ENCODE results near the gene RAB27A.

RAB27A gene

DNA sequence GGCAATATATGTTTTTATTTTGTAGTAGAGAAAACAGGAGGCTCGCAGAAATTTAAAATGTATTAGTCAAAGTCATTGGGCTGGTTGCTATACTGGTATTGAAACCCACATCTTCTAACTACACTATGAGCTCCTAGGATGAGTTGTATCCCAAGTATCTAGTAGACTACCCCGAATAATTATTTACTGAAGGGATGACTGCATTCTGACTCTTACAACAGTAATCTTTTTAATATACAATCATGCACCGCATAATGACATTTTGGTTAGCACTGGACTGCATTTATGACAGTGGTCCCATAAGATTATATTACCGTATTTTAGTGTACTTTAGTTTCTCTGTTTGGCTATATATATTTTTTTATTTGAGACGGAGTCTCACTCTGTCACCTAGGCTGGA lies 44.8 kb upstream of the RAB27A start:
- H3K9me3 ChIP-seq (ENCODE audit: insufficient read depth, low read length) = no peaks in the 10 kb centered on the region
- no peaks in the 10 kb centered on the region for H3K27me3 ChIP-seq (ENCODE audit: low read length)
- H3F3A ChIP-seq (ENCODE audit: insufficient read depth) = no peaks in the 10 kb centered on the region
- no peak overlapping the region for H3K27ac ChIP-seq (ENCODE audit: low read depth, low read length)
- no peak overlapping the region for H2AFZ ChIP-seq (ENCODE audit: low read depth, low read length, severe bottlenecking)
- H3K79me2 ChIP-seq (ENCODE audit: insufficient read depth, low read length) = no peaks in the 10 kb centered on the region
- no peaks in the 10 kb centered on the region for H4K20me1 ChIP-seq (ENCODE audit: low read depth, low read length)
- no peak overlapping the region for H3K9ac ChIP-seq (ENCODE audit: low read length)
- TF ChIP-seq EZH2phosphoT487 (conservative IDR thresholded peaks at IDR 0.05; ENCODE audit: low read length) = no peak
- TF ChIP-seq, protein P1, sequence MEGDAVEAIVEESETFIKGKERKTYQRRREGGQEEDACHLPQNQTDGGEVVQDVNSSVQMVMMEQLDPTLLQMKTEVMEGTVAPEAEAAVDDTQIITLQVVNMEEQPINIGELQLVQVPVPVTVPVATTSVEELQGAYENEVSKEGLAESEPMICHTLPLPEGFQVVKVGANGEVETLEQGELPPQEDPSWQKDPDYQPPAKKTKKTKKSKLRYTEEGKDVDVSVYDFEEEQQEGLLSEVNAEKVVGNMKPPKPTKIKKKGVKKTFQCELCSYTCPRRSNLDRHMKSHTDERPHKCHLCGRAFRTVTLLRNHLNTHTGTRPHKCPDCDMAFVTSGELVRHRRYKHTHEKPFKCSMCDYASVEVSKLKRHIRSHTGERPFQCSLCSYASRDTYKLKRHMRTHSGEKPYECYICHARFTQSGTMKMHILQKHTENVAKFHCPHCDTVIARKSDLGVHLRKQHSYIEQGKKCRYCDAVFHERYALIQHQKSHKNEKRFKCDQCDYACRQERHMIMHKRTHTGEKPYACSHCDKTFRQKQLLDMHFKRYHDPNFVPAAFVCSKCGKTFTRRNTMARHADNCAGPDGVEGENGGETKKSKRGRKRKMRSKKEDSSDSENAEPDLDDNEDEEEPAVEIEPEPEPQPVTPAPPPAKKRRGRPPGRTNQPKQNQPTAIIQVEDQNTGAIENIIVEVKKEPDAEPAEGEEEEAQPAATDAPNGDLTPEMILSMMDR (IDR thresholded peaks at IDR 0.05; ENCODE audit: insufficient read depth, low read length, poor library complexity, severe bottlenecking) = no peak
- no peak overlapping the region for H3K4me2 ChIP-seq (ENCODE audit: low read depth, low read length, poor library complexity, severe bottlenecking)
- H3K4me3 ChIP-seq (ENCODE audit: insufficient read depth, low read length, poor library complexity, severe bottlenecking) = no peak overlapping the region
- peaks cover 16% of the 10 kb centered on the region; the same call in 1 of the 2 replicates for H3K36me3 ChIP-seq (ENCODE audit: low read length)
- no peaks in the 10 kb centered on the region for H3K9me2 ChIP-seq (replicated peaks; ENCODE audit: insufficient read depth, low read length)

DNA sequence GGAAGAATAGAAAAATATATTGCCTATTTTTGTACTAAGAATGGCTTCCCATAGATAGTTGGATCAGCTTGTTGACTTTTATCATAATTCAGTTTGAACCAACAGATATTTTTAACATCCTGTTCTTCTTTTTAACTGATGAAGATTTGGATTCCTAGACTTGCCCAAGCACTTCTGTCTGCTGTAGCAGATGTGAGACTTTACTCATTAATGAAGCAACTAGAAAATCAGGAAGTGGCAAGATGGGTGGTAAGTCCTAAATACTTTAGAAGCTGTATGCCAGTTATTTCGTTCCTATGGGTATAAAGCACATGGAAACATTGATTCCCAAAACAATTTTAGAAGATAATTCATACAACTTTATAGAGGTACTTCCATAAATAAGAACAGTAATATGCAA lies 37.8 kb upstream of the RAB27A start:
- Histone ChIP-seq H3K4me2 (ENCODE audit: low read depth, low read length, poor library complexity, severe bottlenecking) (no peak overlapping the region), H3K27ac (ENCODE audit: low read depth, low read length) (no peak overlapping the region)

DNA sequence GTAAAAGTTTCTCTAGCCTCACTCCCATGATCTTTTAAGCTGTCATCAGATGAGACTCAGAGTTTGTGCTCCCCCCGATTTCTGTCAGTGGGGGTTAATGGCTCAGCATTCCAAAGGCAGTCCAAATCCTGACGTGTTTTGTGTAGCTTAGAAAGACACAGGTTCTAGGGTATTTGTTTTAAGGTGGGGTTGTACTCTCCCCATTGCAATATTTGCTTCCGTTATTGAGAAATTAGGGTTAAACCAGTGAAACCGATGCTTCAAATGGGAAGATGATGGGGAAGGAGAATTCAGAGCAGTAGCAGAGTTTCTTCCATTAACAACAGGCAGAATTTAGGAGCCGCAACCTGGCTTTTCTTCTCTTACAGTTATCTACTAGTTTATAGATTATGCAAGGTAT lies 32.9 kb upstream of the RAB27A start:
- Histone ChIP-seq H3K27ac (ENCODE audit: low read depth, low read length) (no peak overlapping the region), H3K27me3 (ENCODE audit: low read length) (no peaks in the 10 kb centered on the region), H2AFZ (ENCODE audit: low read depth, low read length, severe bottlenecking) (no peak overlapping the region), H3K9me2 (replicated peaks; ENCODE audit: insufficient read depth, low read length) (no peaks in the 10 kb centered on the region), H3K79me2 (ENCODE audit: insufficient read depth, low read length) (peaks cover 67% of the 10 kb centered on the region), H3K9ac (ENCODE audit: low read length) (no peak overlapping the region), H3K4me3 (ENCODE audit: insufficient read depth, low read length, poor library complexity, severe bottlenecking) (no peak overlapping the region), H3K4me2 (ENCODE audit: low read depth, low read length, poor library complexity, severe bottlenecking) (no peak overlapping the region), H3F3A (ENCODE audit: insufficient read depth) (peaks cover 8% of the 10 kb centered on the region; the same call in 1 of the 2 replicates), H4K20me1 (ENCODE audit: low read depth, low read length) (no peaks in the 10 kb centered on the region), H3K9me3 (ENCODE audit: insufficient read depth, low read length) (no peaks in the 10 kb centered on the region), H3K36me3 (ENCODE audit: low read length) (no peaks in the 10 kb centered on the region)
- TF ChIP-seq EZH2phosphoT487 (conservative IDR thresholded peaks at IDR 0.05; ENCODE audit: low read length) = no peak
- TF ChIP-seq, protein P1 (IDR thresholded peaks at IDR 0.05; ENCODE audit: insufficient read depth, low read length, poor library complexity, severe bottlenecking) = no peak

More for the DNA sequence above, 37.8 kb upstream of the RAB27A start:
- no peak overlapping the region for H3K9ac ChIP-seq (ENCODE audit: low read length)
- H2AFZ ChIP-seq (ENCODE audit: low read depth, low read length, severe bottlenecking) = no peak overlapping the region
- H3K27me3 ChIP-seq (ENCODE audit: low read length) = no peaks in the 10 kb centered on the region
- no peaks in the 10 kb centered on the region for H3K9me2 ChIP-seq (replicated peaks; ENCODE audit: insufficient read depth, low read length)
- no peaks in the 10 kb centered on the region for H3F3A ChIP-seq (ENCODE audit: insufficient read depth)
- no peaks in the 10 kb centered on the region for H3K9me3 ChIP-seq (ENCODE audit: insufficient read depth, low read length)
- TF ChIP-seq, protein P1 (IDR thresholded peaks at IDR 0.05; ENCODE audit: insufficient read depth, low read length, poor library complexity, severe bottlenecking) = no peak
- no peak for TF ChIP-seq EZH2phosphoT487 (conservative IDR thresholded peaks at IDR 0.05; ENCODE audit: low read length)
- H3K79me2 ChIP-seq (ENCODE audit: insufficient read depth, low read length) = peaks cover 21% of the 10 kb centered on the region
- no peaks in the 10 kb centered on the region for H4K20me1 ChIP-seq (ENCODE audit: low read depth, low read length)
- peaks cover 8% of the 10 kb centered on the region; the same call in 1 of the 2 replicates for H3K36me3 ChIP-seq (ENCODE audit: low read length)
- no peak overlapping the region for H3K4me3 ChIP-seq (ENCODE audit: insufficient read depth, low read length, poor library complexity, severe bottlenecking)

All from SU-DHL-6 (cell line).